ENCODE measurements around the gene NPB. TPM values are rescaled to one million over a fixed set of nuclear protein-coding genes. Genes with fewer than 3 reads are reported as not detected.

Gene NPB
- total RNA-seq, 1 donor from 2014 or later, result 1.1 TPM

- no peaks in the 10 kb centered on the region for H3K27me3 Mint-ChIP-seq (ENCODE audit: low read depth)
- H3K4me3 Mint-ChIP-seq, result peak overlapping the region; percentile 96
- peaks cover 9% of the 10 kb centered on the region for H3K4me1 Mint-ChIP-seq
- H3K9me3 Mint-ChIP-seq, result no peaks in the 10 kb centered on the region
- no peak for TF ChIP-seq CTCF (conservative IDR thresholded peaks at IDR 0.05)
- DNase-seq (ENCODE audit: low read depth, low spot score), result no peak
- peaks cover 7% of the 10 kb centered on the region for H3K36me3 Mint-ChIP-seq (ENCODE audit: low read depth)
- no peak overlapping the region for H3K27ac Mint-ChIP-seq (ENCODE audit: unreplicated experiment)
Observed at GRCh38 chr17:81910840-81911276, 8.8 kb downstream of the NPB start.

DNA sequence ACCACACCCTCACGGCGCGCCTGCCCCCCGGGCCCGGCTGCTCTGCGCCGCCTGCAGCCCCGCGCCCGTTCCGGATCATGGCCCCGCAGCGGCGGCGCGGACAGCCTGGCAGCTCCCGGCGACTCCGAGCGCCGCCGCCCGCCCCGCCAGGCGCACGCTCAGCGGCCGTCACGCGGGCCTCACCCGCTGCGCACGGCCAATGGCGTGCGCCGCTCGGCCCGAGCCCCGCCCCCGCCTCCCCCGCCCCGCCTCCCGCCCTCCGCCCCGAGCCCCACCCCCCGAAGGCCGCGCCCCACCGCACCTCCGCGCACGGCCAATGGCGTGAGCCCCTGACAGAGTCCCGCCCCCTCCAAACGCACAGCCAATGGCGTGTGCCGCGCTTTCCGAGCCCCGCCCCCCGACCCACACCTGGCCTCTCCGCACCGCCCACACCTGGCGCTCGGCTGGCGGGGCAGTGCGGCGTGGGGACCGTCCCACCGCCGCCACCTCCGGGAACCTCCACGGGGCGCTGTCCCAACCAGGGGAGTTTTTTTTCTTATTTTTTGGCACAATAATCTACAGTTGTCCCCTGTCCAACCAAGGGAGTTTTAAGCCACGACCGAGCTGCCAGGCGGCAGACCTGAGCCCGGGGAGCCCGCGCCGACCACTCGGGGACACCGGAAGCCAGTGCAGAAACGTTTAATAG, 9.4 kb downstream of the NPB start, which contains the start of gene PCYT2:
Gene PCYT2, minus strand, starts transcription at position 123 of the 685 bp plus-strand sequence. Its CDS starts 44 bp downstream, at position 79.
- Mint-ChIP-seq H3K27ac (ENCODE audit: unreplicated experiment) (peak within 1 kb of the TSS; percentile 62), H3K4me3 (peak within 1 kb of the TSS; percentile 96)
- peak; percentile 38 for TF ChIP-seq CTCF (conservative IDR thresholded peaks at IDR 0.05)

GRCh38 chr17:81911969-81912368, 9.9 kb downstream of the NPB start:
- peak overlapping the region; percentile 86 for H3K4me3 Mint-ChIP-seq
- H3K36me3 Mint-ChIP-seq (ENCODE audit: low read depth), result peaks cover 7% of the 10 kb centered on the region
- H3K27ac Mint-ChIP-seq (ENCODE audit: unreplicated experiment), result no peak overlapping the region

More for the DNA sequence above, 9.4 kb downstream of the NPB start, which contains the start of gene PCYT2:
- DNase-seq (ENCODE audit: low read depth, low spot score), result peak; percentile 76
- Mint-ChIP-seq H3K36me3 (ENCODE audit: low read depth) (peaks cover 7% of the 10 kb centered on the region), H3K27me3 (ENCODE audit: low read depth) (no peaks in the 10 kb centered on the region), H3K9me3 (no peaks in the 10 kb centered on the region), H3K4me1 (peaks cover 9% of the 10 kb centered on the region)

DNA sequence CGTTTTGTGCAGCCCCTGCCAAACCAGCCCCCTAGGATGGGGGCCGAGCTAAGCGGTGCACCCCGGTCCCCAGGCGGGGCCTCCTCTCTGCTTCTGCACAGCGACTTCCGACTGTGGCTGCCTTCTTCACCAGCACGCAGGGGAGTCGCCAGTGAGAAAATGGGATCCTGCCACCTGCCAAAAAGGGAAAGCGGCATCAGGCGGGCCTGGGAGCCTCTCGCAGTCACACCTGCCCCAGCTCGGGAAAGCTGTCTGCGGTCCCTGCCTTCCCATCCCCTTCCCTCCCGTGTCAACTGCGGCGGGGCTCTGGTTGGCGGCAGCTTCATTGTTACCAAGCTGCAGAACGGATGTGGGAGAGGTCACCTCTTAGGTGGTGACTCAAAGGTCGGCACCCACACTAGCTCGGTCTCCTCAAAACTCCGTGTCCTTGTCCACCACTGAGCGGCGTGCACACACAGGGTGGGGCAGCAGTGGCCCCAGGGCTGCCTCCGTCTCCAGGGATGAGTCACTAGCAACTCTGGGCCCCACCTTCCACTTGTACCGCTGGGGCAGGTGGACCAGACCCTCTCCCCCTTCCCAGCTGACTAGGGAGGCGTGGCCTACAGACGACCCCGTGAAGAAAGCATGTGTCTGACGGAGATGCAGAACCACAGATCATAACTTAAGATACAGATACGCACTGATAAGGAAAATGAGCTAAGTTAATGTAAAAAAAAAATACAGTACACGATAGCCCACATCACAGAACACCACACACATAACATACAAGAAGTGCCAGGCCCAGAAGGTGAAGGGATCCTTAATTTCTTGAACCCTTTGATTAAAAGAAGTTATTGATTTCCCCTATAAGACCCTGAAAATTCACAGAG, 10.6 kb downstream of the NPB start:
- no peaks in the 10 kb centered on the region for H3K27me3 Mint-ChIP-seq (ENCODE audit: low read depth)
- no peak for TF ChIP-seq CTCF (conservative IDR thresholded peaks at IDR 0.05)
- peaks cover 7% of the 10 kb centered on the region for H3K36me3 Mint-ChIP-seq (ENCODE audit: low read depth)
- DNase-seq (ENCODE audit: low read depth, low spot score), result no peak
- H3K27ac Mint-ChIP-seq (ENCODE audit: unreplicated experiment), result peak overlapping the region; percentile 62
- no peaks in the 10 kb centered on the region for H3K9me3 Mint-ChIP-seq
- peak overlapping the region; percentile 86 for H3K4me3 Mint-ChIP-seq
- H3K4me1 Mint-ChIP-seq, result peaks cover 18% of the 10 kb centered on the region

More at GRCh38 chr17:81911969-81912368, 9.9 kb downstream of the NPB start:
- TF ChIP-seq CTCF (conservative IDR thresholded peaks at IDR 0.05), result no peak
- Mint-ChIP-seq H3K9me3 (no peaks in the 10 kb centered on the region), H3K4me1 (peaks cover 13% of the 10 kb centered on the region), H3K27me3 (ENCODE audit: low read depth) (no peaks in the 10 kb centered on the region)
- DNase-seq (ENCODE audit: low read depth, low spot score), result no peak

DNA sequence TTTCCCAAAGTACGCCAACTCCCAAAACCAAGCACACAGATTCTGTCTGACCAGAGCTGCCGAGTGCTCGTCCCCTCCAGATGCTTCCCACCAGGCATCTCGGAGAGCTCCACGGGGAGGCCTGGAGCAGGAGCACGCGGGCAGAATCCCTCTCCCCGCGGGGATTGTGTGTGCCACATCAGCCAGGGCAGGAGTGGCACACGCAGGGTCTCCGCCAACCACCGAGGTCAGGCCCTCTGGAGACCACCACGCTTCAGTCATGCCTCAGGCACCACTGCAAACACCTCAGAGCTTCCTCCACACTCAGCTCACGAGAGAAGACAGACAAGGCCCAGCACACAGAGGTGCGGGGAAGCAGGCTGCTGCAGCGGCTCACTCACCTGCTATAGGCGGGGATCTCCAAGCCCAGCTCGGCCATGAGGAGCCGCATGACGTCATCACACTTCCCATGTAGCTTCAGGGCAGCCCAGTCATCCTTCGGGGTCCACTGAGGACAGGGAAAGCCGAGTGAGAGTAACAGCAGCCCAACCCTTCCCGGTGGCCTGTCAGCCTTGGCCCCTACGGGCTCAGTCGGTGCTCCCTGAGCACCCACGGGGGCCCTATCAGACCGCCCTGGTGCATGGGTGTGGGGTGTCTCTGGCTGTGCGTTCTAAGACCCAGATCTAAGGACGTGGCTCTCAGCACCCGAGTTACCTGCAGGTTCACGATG, 11.5 kb downstream of the NPB start:
- Mint-ChIP-seq H3K36me3 (ENCODE audit: low read depth) (peaks cover 7% of the 10 kb centered on the region), H3K4me1 (peaks cover 18% of the 10 kb centered on the region), H3K9me3 (no peaks in the 10 kb centered on the region), H3K4me3 (peak overlapping the region; percentile 86), H3K27me3 (ENCODE audit: low read depth) (no peaks in the 10 kb centered on the region), H3K27ac (ENCODE audit: unreplicated experiment) (peak overlapping the region; percentile 52)
- no peak for TF ChIP-seq CTCF (conservative IDR thresholded peaks at IDR 0.05)
- DNase-seq (ENCODE audit: low read depth, low spot score), result no peak

Measured in neural crest cell (in vitro differentiated cells).